ENCODE results near the gene HECA. TPM values are rescaled to one million over a fixed set of nuclear protein-coding genes. Genes with fewer than 3 reads are reported as not detected.

Gene HECA
- polyA plus RNA-seq, 3 donors = 2.1 to 28.7 (median 3.3) TPM

DNA sequence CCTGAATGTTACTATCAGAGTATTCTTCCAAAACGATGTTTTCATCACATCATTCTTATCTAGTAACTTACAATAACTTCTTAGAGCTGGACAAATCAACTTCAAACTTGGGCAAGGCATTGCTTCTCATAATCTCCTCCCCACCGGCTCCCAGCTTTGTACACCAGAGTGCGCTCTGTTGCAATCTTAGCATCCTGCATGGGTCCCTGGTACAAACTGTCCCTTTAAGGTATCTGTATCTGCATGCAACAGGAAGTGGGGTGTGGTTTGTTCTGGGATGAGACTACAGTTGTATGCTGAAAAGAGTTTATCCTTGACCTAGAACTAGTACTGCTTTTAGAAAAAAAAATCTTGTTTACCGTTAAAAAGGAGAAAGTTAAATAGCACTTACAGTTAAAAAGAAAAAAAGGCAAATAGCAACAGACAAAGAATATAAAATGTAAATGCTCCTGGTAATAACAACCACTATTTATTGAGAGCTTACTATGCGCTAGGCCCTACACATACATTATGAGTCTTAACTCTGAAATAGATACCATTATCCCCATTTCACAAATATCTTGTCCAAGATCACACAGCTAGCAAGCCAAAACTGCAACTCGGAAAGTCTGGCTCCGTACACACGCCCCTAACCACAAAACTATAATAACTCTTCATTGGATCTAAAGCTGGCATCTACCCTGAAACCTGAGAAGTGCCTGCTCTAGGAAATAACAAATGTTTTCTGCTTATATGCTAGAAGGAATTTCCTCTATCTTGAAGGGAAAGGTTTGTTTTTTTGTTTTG, 9.8 kb upstream of the HECA start:
- 64% methylated on average over 2 of the region's 8 CpGs for WGBS (ENCODE audit: insufficient coverage)
- Histone ChIP-seq H3K36me3 (replicated peaks in 1 of 2; ENCODE audit: control insufficient read depth in 1 of 2, insufficient read depth in 2 of 2, low read length in 2 of 2) (no peaks in the 10 kb centered on the region), H2AFZ (ENCODE audit: insufficient read depth, low read depth, low read length, poor library complexity, severe bottlenecking) (no peak overlapping the region), H3K4me2 (replicated peaks; ENCODE audit: extremely low read depth, low read length, poor library complexity, severe bottlenecking) (peak overlapping the region; percentile 54), H3K27me3 (ENCODE audit: control insufficient read depth in 2 of 2, insufficient read depth in 2 of 2, low read length in 2 of 2) (no peaks in the 10 kb centered on the region), H3K4me3 (replicated peaks in 1 of 3; ENCODE audit: low read depth in 2 of 3, low read length in 3 of 3) (peak overlapping the region in 1 of 3 experiments; percentile 33), H3K27ac (ENCODE audit: low read depth in 1 of 2, low read length in 2 of 2) (peak overlapping the region in 1 of 2 donors; percentile 83), H3K9ac (ENCODE audit: insufficient read depth, low read length, poor library complexity, severe bottlenecking) (no peak overlapping the region), H3K79me2 (ENCODE audit: insufficient read depth, low read length) (no peaks in the 10 kb centered on the region), H3K4me1 (ENCODE audit: control insufficient read depth in 1 of 2, insufficient read depth in 2 of 2, low read length in 2 of 2) (peaks cover 23 to 37% of the 10 kb centered on the region in 2 donors), H4K20me1 (ENCODE audit: insufficient read depth, low read length) (no peaks in the 10 kb centered on the region), H3K9me3 (replicated peaks in 1 of 2; ENCODE audit: control insufficient read depth in 1 of 2, insufficient read depth in 1 of 2, low read length in 2 of 2) (peaks cover 0 to 7% of the 10 kb centered on the region in 2 donors)
- Mint-ChIP-seq H3K27me3 (ENCODE audit: low read depth in 3 of 3) (peaks cover 0 to 6% (median 0%) of the 10 kb centered on the region in 3 donors), H3K4me1 (peaks cover 37% of the 10 kb centered on the region), H3K4me3 (no peak overlapping the region), H3K36me3 (peaks cover 0 to 4% of the 10 kb centered on the region in 2 donors), H3K9me3 (peaks cover 5 to 14% (median 6%) of the 10 kb centered on the region in 7 donors), H3K27ac (peak overlapping the region; percentile 32 to 91 (median 81))
- TF ChIP-seq CTCF (IDR thresholded peaks at IDR 0.05) = peak; percentile 54
- DNase-seq = peak; percentile 56 to 72 (median 64)
- intact Hi-C loops (cut with micrococcal nuclease) = no loop called here

DNA sequence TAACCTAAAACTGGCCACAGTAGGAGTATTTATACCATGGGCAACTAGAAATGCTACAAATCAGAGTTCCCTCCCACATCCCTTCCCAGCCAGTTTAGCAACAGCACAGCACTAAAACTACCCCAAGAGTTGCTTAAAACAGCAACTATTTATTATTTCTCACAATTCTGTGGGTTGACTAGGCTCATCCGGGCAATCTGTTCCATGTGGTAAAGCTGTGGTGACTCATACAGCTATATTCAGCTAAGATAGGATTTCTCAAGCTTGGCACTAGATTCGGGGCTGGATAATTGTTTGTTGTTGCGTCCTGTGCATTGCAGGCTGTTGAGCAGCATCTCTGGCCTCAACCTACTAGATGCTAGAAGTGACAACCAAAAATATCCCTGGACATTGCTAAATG, 8.6 kb upstream of the HECA start:
- peaks cover 27 to 41% of the 10 kb centered on the region in 2 donors for H3K4me1 ChIP-seq (ENCODE audit: control insufficient read depth in 1 of 2, insufficient read depth in 2 of 2, low read length in 2 of 2)

More for the DNA sequence above, 8.6 kb upstream of the HECA start:
- Histone ChIP-seq H3K4me3 (replicated peaks in 1 of 3; ENCODE audit: low read depth in 2 of 3, low read length in 3 of 3) (no peak overlapping the region), H3K4me2 (replicated peaks; ENCODE audit: extremely low read depth, low read length, poor library complexity, severe bottlenecking) (peak overlapping the region; percentile 54), H2AFZ (ENCODE audit: insufficient read depth, low read depth, low read length, poor library complexity, severe bottlenecking) (no peak overlapping the region), H3K27ac (ENCODE audit: low read depth in 1 of 2, low read length in 2 of 2) (peak overlapping the region in 1 of 2 donors; percentile 83), H3K27me3 (ENCODE audit: control insufficient read depth in 2 of 2, insufficient read depth in 2 of 2, low read length in 2 of 2) (no peaks in the 10 kb centered on the region), H3K9ac (ENCODE audit: insufficient read depth, low read length, poor library complexity, severe bottlenecking) (no peak overlapping the region), H3K79me2 (ENCODE audit: insufficient read depth, low read length) (no peaks in the 10 kb centered on the region), H4K20me1 (ENCODE audit: insufficient read depth, low read length) (no peaks in the 10 kb centered on the region), H3K9me3 (replicated peaks in 1 of 2; ENCODE audit: control insufficient read depth in 1 of 2, insufficient read depth in 1 of 2, low read length in 2 of 2) (no peaks in the 10 kb centered on the region), H3K36me3 (replicated peaks in 1 of 2; ENCODE audit: control insufficient read depth in 1 of 2, insufficient read depth in 2 of 2, low read length in 2 of 2) (no peaks in the 10 kb centered on the region)
- TF ChIP-seq CTCF (IDR thresholded peaks at IDR 0.05) = no peak
- H3K4me3 Mint-ChIP-seq = no peak overlapping the region
- peaks cover 0 to 4% of the 10 kb centered on the region in 2 donors for H3K36me3 Mint-ChIP-seq
- intact Hi-C loops (cut with micrococcal nuclease) = no loop called here
- DNase-seq = peak; percentile 60 to 90 (median 77)
- WGBS (ENCODE audit: insufficient coverage) = 50% methylated on average over 2 of the region's 3 CpGs
- peak overlapping the region; percentile 68 to 91 (median 85) for H3K27ac Mint-ChIP-seq
- H3K4me1 Mint-ChIP-seq = peaks cover 41% of the 10 kb centered on the region
- peaks cover 0 to 6% (median 1%) of the 10 kb centered on the region in 7 donors for H3K9me3 Mint-ChIP-seq
- H3K27me3 Mint-ChIP-seq (ENCODE audit: low read depth in 3 of 3) = peaks cover 0 to 6% (median 0%) of the 10 kb centered on the region in 3 donors
